KOPT-K1 (cell line): Measurements from ENCODE around the gene UNC45A.

ENCODE experiments used
- H3K27ac ChIP-seq: fragments of 200-600 bp; sonication (generic); 2 replicates; pipeline ENCODE4 v1.5.1; 2016; ENCODE audit warnings: antibody characterized with exemption, mild to moderate bottlenecking, low read depth, low read length; ENCODE audit not compliant: poor library complexity, severe bottlenecking
- H3K36me3 ChIP-seq: fragments of 200-600 bp; sonication (generic); 2 replicates; pipeline ENCODE4 v1.5.1; 2017; ENCODE audit warnings: antibody characterized with exemption, mild to moderate bottlenecking, low read length, moderate library complexity; ENCODE audit not compliant: insufficient read depth
- H3K9me3 ChIP-seq: fragments of 200-600 bp; sonication (generic); 2 replicates; pipeline ENCODE4 v1.5.1; 2017; ENCODE audit warnings: antibody characterized with exemption, low read length, mild to moderate bottlenecking; ENCODE audit not compliant: insufficient read depth, poor library complexity, severe bottlenecking

UNC45A gene

GRCh38 chr15:90910441-90911301, 24.4 kb upstream of the UNC45A start:
- no peaks in the 10 kb centered on the region for H3K9me3 ChIP-seq
- H3K36me3 ChIP-seq: peaks cover 95% of the 10 kb centered on the region
- H3K27ac ChIP-seq: no peak overlapping the region

- peaks cover 95% of the 10 kb centered on the region for H3K36me3 ChIP-seq
- no peak overlapping the region for H3K27ac ChIP-seq
- no peaks in the 10 kb centered on the region for H3K9me3 ChIP-seq
Observed at GRCh38 chr15:90911302-90911623, 23.8 kb upstream of the UNC45A start.

GRCh38 chr15:90911906-90912769, 22.9 kb upstream of the UNC45A start:
- no peaks in the 10 kb centered on the region for H3K9me3 ChIP-seq
- peaks cover 95% of the 10 kb centered on the region for H3K36me3 ChIP-seq
- no peak overlapping the region for H3K27ac ChIP-seq

GRCh38 chr15:90912770-90913075, 22.4 kb upstream of the UNC45A start:
- Histone ChIP-seq H3K9me3 (no peaks in the 10 kb centered on the region), H3K27ac (no peak overlapping the region), H3K36me3 (peaks cover 95% of the 10 kb centered on the region)

- Histone ChIP-seq H3K36me3 (peaks cover 98% of the 10 kb centered on the region), H3K9me3 (no peaks in the 10 kb centered on the region), H3K27ac (no peak overlapping the region)
Observed at GRCh38 chr15:90913398-90913944, 21.6 kb upstream of the UNC45A start.

GRCh38 chr15:90914305-90915080, 20.6 kb upstream of the UNC45A start:
- peaks cover 100% of the 10 kb centered on the region for H3K36me3 ChIP-seq

GRCh38 chr15:90915216-90915807, 19.8 kb upstream of the UNC45A start:
- peaks cover 100% of the 10 kb centered on the region for H3K36me3 ChIP-seq
- H3K9me3 ChIP-seq: no peaks in the 10 kb centered on the region
- H3K27ac ChIP-seq: no peak overlapping the region

More at GRCh38 chr15:90914305-90915080, 20.6 kb upstream of the UNC45A start:
- Histone ChIP-seq H3K27ac (no peak overlapping the region), H3K9me3 (no peaks in the 10 kb centered on the region)

GRCh38 chr15:90915808-90916440, 19.2 kb upstream of the UNC45A start:
- H3K36me3 ChIP-seq: peaks cover 100% of the 10 kb centered on the region
- no peaks in the 10 kb centered on the region for H3K9me3 ChIP-seq
- no peak overlapping the region for H3K27ac ChIP-seq

- Histone ChIP-seq H3K27ac (no peak overlapping the region), H3K36me3 (peaks cover 100% of the 10 kb centered on the region), H3K9me3 (no peaks in the 10 kb centered on the region)
Observed at GRCh38 chr15:90916461-90916860, 18.6 kb upstream of the UNC45A start.

GRCh38 chr15:90917569-90917968, 17.5 kb upstream of the UNC45A start:
- Histone ChIP-seq H3K36me3 (peaks cover 94% of the 10 kb centered on the region), H3K27ac (no peak overlapping the region), H3K9me3 (no peaks in the 10 kb centered on the region)

GRCh38 chr15:90918034-90918788, 16.9 kb upstream of the UNC45A start:
- no peaks in the 10 kb centered on the region for H3K9me3 ChIP-seq
- peaks cover 88% of the 10 kb centered on the region for H3K36me3 ChIP-seq
- no peak overlapping the region for H3K27ac ChIP-seq

GRCh38 chr15:90918835-90919234, 16.2 kb upstream of the UNC45A start:
- H3K9me3 ChIP-seq: no peaks in the 10 kb centered on the region
- H3K36me3 ChIP-seq: peaks cover 81% of the 10 kb centered on the region
- H3K27ac ChIP-seq: no peak overlapping the region

GRCh38 chr15:90921887-90922286, 13.2 kb upstream of the UNC45A start:
- no peaks in the 10 kb centered on the region for H3K9me3 ChIP-seq
- no peak overlapping the region for H3K27ac ChIP-seq
- H3K36me3 ChIP-seq: peaks cover 51% of the 10 kb centered on the region
